ENCODE measurements around the gene DDRGK1.

The DDRGK1 gene

GRCh38 chr20:3204124-3204794 lies at the start of gene DDRGK1:
DDRGK1 (minus strand) TSS chr20:3204682; CDS start chr20:3204627, 55 bp downstream.
- DNase-seq, result no peak

- DNase-seq, result no peak
These were observed 47.3 kb upstream of the DDRGK1 start for GRCh38 chr20:3251806-3252205.

- DNase-seq, result no peak
These were observed 45.6 kb upstream of the DDRGK1 start for GRCh38 chr20:3250091-3250504.

- no peak for DNase-seq
These were observed 44.5 kb upstream of the DDRGK1 start for GRCh38 chr20:3248993-3249347.

GRCh38 chr20:3248167-3248992 lies 43.9 kb upstream of the DDRGK1 start:
- DNase-seq, result no peak

- DNase-seq, result no peak
These were observed 43.2 kb upstream of the DDRGK1 start for GRCh38 chr20:3247638-3248037.

- no peak for DNase-seq
These were observed 42.2 kb upstream of the DDRGK1 start for GRCh38 chr20:3246682-3247081.

GRCh38 chr20:3245711-3246110 lies 41.2 kb upstream of the DDRGK1 start:
- no peak for DNase-seq

GRCh38 chr20:3245156-3245555 lies 40.7 kb upstream of the DDRGK1 start:
- no peak for DNase-seq

- DNase-seq, result no peak
These were observed 40.1 kb upstream of the DDRGK1 start for GRCh38 chr20:3244613-3245012.

- no peak for DNase-seq
These were observed 39.4 kb upstream of the DDRGK1 start for GRCh38 chr20:3243718-3244358.

GRCh38 chr20:3242172-3242692 lies 37.8 kb upstream of the DDRGK1 start:
- no peak for DNase-seq

- no peak for DNase-seq
These were observed 36.4 kb upstream of the DDRGK1 start for GRCh38 chr20:3240776-3241363.

GRCh38 chr20:3239867-3240775 lies 35.6 kb upstream of the DDRGK1 start:
- DNase-seq, result no peak

GRCh38 chr20:3239026-3239866 lies 34.8 kb upstream of the DDRGK1 start, which contains the start of gene SLC4A11:
SLC4A11 (minus strand) TSS chr20:3239190; CDS start chr20:3239137, 53 bp downstream.
- no peak for DNase-seq

- no peak for DNase-seq
These were observed 34.1 kb upstream of the DDRGK1 start for GRCh38 chr20:3238616-3239025.

- DNase-seq, result no peak
These were observed 33.6 kb upstream of the DDRGK1 start for GRCh38 chr20:3237958-3238615.

- no peak for DNase-seq
These were observed 32.8 kb upstream of the DDRGK1 start for GRCh38 chr20:3237011-3237957.

GRCh38 chr20:3235666-3236324 lies 31.3 kb upstream of the DDRGK1 start:
- no peak for DNase-seq

All from NCI-H187 treated with DMSO at 0.1 percent for 48 hours (cell line).